LoVo (cell line): Measurements from ENCODE around the gene MRPL55.

ENCODE experiments used
- DNase-seq: peaks from one replicate; pipeline ENCODE4 v3.0.0-alpha.2; 2016; ENCODE audit warnings: low spot score

MRPL55 gene

DNA sequence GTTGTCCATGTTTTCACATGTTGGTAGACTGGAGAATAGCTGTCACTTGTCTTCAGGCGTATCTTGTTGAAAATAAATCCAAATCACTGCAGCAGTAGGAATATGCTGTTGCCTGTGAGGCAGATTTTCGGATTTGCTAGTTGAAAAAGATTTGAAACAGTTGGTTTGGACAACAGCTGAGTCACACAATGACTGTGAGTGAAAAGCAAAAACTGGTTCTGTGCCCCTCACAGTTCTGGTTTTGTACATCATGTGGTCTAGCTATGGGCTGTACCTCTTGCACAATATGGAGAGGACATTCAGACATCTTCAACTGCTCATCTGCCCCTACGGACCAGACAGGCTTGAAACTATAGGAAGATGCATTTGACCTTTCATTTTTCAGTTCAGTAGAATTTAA, 24.8 kb downstream of the MRPL55 start:
- DNase-seq, result no peak

GRCh38 chr1:228083871-228084278, 25.2 kb downstream of the MRPL55 start:
- DNase-seq, result no peak

GRCh38 chr1:228082918-228083870, 25.9 kb downstream of the MRPL55 start:
- DNase-seq, result no peak

DNA sequence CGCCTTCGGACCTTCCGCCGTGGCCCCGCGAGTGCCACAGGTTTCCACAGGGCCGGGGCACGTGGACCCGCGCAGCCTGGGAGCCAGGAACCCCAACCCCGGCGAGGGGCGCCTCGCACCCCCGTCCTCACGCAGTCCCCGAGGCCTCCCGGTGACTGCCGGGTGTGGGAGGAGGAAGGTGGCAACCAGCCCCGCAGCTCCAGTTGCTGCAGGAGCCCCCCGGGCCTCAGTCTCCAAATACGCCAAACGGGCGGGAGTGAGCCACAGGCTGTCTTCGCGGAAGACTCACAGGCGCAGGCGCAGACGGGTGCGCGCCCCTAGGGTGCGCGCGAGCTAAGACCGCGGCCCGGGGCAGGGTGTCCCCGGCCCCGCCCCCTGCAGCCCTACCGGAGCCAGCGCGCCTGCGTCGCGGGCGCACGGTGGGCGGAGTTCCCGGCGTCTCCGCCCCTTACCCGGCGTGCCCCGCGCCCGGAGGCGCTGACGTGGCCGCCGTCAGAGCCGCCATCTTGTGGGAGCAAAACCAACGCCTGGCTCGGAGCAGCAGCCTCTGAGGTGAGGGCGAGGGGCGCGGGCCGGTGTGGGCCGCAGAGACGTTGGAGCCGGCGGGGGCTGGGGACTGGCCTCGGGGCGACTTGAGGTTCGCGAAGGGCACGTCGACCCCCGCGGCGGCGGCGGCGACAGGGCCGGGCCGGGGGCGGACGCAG, 26.7 kb downstream of the MRPL55 start, which contains the start of gene ARF1:
ARF1 (plus strand) TSS at position 495 of the 704 bp plus-strand sequence. CDS start 14,407 bp downstream, outside the sequence.
- peak; percentile 94 for DNase-seq

DNA sequence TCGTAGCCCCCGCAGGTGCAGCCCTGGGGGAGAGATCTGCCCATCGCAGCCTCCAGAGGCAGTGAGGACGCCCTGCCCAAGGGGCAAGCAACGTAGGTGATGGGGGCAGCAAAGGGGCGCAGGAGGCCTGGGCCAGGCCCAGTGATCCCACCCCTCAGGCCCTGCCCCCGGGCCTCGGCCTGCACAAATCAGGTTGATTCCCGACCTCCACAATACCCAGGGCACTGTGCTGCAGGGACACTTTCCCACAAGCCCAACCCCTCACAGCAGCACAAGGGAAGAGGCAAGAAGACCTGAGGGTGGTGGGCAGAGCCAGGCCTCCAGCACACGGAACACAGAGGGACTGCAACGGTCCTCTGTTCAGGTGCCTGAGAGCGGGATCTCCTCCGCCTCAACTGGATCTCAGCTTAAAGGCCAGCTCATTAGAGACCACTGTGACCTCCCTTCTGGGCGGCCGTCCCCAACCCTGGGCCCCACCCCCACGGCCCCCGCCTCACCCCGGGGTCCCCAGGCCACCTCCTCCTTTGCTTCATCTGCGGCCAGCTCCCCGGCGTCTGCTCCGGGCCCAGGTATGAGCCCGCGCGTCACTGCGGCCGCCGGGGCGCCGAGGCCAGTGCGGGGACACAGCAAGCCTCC, 27.4 kb downstream of the MRPL55 start:
- DNase-seq, result no peak

DNA sequence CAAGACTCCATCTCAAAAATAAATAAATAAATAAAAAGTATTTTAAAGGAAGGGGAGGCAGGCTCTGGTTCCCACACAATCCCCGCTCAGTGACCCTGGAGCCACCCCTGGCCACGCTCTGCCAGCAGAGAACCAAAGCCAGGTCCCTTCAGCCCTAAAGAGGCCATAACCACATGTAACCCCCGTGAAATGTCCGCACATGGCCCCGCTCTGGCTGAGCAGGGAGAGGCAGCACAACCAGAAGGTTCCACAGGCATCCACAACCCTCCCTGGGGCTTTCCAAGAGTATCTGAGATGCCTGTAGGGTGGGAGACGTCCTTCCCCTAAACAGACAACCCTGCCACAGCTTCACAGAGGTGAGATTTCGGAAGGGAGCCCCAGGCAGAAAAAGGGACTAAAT, 28.0 kb downstream of the MRPL55 start:
- DNase-seq, result no peak

- no peak for DNase-seq
Observed at GRCh38 chr1:228079601-228080263, 29.4 kb downstream of the MRPL55 start.

GRCh38 chr1:228079013-228079412, 30.1 kb downstream of the MRPL55 start:
- DNase-seq, result no peak

DNA sequence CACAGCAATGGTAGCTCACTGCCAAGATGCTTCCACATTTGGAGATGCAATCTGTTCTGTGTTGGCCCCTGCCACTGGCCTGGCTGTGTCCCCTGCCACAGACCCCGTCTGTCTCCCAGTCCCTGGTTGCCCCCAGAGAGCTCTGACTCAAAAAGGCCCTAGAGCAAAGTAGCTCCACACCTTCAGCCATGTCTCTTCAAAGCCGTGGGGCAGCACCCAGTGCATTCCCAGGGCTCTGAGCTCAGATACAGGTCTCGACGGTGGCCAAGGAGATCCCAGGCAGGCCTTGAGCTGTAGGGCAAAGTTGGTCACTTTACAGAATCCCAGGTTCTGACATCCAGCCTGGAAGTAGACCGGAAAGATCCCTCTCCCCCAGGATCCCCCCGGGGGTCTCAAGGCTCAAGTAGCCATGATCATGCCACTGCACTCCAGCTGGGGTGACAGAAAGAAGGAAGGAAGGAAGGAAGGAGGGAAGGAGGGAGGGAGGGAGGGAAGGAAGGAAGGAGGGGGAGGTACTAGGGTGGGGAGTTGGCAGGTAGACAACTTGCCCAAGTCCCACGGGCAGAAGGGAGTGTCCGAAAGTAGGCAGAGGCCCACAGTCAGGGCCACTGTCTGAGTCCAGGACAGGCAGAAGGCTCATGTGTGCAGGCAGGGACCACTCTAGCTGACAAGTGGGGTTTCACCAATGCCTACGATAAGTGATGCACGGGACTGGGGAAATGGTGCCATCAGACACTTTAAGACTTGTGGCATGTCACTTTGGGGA, 31.4 kb downstream of the MRPL55 start:
- DNase-seq, result no peak

DNA sequence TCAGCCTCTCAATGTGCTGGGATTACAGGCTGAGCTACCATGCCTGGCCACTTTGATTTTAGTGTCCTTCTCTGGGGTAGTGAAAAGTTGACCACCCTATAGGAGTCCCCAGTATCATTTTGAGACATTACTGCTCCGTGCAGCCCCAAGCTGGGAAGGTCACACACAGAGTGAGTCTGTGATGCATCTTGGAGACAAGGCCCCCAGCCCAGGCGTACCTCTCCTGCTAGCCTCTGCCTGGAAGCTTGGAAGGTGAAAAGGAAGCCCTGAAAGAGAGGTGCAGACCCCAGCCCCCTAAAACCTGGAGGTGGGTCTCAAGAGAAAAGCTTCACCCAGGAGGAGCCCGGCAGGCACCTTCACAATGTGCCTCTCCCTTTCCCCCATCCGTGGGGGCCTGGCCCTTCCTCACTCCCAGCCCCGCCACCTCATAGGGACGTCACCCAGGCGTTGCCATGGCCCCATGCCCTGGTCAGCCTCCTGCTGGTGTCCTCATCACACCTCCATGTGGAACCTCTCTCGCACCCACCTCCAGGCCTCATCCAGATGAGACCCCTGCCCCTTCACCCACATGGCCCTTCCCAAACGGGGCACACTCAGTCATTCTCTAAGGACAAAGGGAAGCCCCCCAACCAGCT, 32.2 kb downstream of the MRPL55 start:
- no peak for DNase-seq

DNA sequence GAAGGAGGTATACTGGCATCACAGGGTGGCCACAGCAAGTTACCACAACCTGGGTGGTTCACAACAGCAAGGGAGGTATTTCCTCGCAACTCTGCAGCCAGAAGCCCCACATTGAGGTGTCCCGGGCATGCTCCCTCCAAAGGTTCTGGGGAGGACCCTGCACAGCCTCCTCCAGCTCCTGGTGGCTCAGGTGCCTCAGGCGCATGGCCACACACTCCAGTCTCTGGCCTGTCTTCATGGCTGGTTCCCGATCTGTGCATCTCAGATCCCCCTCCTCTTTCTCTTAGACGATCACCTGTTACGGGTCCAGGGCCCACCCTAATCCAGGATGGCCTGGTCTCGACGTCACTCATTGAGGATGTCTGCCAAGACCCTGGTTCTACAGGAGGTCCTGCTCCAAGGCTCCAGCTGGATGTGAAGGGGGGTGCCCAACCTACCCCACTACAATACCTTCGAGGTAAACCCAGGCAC, 33.3 kb downstream of the MRPL55 start:
- no peak for DNase-seq

DNA sequence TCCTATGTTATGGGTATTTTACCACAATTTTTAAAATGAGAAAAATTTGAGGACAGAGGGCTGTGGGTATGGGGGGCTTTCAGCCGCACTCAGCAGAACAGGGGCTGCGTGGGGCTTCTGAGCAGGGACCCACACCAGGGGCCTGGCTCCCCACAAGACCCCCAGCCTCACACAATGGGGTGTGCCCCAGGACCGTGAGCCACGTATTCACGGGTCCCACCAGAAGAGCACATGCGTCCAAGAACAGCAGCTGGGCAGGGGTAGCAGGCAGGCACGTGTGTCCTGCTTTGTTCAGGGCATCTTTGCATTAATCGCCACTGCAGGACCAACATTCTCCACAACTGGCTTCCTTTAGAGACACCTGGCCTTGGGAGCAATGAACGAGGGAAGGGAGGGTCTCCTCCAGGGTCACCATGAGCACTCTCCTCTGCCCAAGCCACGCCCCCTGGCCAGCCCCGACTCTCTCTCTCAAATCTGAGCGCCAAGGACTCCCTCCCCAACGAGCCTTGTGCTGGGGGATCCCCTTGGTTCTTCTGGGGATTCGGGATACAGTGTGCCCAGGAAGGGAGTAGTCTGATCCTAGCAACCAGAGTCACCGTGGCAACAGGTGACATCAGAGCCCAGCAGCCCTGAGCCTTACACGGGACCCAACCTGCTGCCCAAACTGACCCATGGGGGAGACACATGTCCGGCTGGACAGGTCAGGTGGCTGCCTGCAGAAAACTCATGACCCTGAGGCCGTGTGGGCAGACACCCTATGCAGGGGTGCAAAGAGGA, 34.0 kb downstream of the MRPL55 start:
- no peak for DNase-seq

- no peak for DNase-seq
Observed at GRCh38 chr1:228073857-228074545, 35.1 kb downstream of the MRPL55 start.

- no peak for DNase-seq
Observed at GRCh38 chr1:228073061-228073856, 35.8 kb downstream of the MRPL55 start.

DNA sequence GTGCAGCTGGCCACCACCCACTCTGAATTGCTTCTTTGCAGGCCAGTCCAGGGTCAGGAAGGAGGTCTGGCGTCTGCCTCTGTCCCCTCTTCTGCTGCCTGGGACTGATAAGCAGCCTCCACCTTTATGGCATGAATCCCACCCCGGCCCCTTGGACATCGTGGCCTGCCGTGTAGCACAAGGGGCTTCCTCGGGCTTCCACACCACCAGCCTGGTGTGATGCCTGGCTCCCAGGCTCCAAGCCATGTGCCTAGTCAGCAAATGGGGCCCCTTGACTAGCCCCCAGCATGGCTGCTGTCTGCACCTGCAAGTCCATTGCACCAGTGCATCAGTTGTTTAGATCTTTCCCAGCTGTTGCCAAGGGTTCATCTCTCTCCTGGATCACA, 36.4 kb downstream of the MRPL55 start:
- no peak for DNase-seq

DNA sequence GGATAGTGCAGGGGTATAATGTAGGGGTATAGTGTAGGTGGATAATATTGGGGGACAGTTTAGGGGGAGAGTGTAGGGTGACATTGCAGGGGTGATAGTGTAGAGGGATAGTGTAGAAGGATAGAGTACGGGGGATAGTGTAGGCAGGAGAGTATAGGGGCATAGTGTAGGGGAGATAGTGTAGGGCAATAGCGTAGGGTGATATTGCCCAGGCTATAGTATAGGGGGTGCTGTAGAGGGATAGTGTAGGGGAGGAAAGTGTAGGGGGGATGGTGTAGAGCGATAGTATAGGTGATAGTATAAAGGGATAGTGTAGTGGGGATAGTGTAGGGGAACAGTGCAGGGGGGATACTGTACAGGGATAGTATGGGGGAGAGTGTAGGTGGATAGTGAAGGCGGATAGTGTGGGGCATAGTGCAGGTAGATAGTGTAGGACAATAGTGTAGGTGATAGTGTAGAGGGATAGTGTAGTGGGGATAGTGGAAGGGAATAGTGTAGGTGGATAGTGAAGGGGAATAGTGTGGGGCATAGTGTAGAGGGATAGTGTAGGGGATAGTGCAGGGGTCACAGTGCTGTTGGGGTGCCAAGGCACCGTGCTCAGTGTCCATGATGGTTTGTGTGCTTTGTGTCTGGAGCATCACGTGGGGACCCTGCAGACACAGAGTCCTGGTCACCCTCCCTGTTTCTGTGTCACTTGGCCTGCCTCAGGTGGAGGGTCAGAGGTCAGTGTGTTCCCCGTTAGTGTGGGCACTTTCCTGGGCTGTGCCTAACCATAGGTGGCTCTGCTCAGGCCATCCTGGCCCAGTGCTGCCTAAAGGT, 37.1 kb downstream of the MRPL55 start:
- no peak for DNase-seq

- no peak for DNase-seq
Observed at GRCh38 chr1:228070851-228071250, 38.2 kb downstream of the MRPL55 start.

GRCh38 chr1:228070173-228070572, 38.9 kb downstream of the MRPL55 start:
- DNase-seq, result no peak
